ENCODE measurements around the gene CNTNAP2.

DNA sequence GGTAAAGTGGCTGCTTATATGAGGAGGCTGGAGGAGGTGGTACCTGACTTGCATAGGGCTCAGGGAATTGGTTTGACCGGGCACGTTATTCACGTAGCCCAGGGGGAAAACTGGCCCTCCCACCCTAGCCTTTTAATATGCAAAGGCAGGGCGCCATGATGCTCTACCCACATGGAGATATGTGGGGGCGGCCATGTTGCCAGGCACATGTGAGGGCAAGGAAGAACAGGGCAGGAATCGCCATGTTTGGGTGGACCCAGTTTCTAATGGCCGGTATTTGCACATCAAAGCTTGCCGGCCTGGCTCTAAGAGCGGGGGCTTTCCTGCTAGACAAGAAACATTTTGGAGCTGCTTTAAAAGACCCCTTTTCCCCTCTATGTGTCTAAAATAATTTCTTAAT is 1524.2 kb downstream of the CNTNAP2 start:
- no peak for TF ChIP-seq POLR2A (IDR thresholded peaks at IDR 0.05)
- TF ChIP-seq, protein P1, sequence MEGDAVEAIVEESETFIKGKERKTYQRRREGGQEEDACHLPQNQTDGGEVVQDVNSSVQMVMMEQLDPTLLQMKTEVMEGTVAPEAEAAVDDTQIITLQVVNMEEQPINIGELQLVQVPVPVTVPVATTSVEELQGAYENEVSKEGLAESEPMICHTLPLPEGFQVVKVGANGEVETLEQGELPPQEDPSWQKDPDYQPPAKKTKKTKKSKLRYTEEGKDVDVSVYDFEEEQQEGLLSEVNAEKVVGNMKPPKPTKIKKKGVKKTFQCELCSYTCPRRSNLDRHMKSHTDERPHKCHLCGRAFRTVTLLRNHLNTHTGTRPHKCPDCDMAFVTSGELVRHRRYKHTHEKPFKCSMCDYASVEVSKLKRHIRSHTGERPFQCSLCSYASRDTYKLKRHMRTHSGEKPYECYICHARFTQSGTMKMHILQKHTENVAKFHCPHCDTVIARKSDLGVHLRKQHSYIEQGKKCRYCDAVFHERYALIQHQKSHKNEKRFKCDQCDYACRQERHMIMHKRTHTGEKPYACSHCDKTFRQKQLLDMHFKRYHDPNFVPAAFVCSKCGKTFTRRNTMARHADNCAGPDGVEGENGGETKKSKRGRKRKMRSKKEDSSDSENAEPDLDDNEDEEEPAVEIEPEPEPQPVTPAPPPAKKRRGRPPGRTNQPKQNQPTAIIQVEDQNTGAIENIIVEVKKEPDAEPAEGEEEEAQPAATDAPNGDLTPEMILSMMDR (IDR thresholded peaks at IDR 0.05), result no peak

Data from uterus (tissue), 2 donors.